GM12878 (cell line): Measurements from ENCODE around the gene SINHCAF. TPM values are rescaled to one million over a fixed set of nuclear protein-coding genes. Genes with fewer than 3 reads are reported as not detected.

Source experiments
- ATAC-seq: fragments of 200-7000 bp; cut with Tn5 transposase; 3 replicates; pipeline ENCODE4 v1.9.1; 2020; ENCODE audit warnings: mild to moderate bottlenecking, moderate library complexity
- BruUV-seq: library from RNA; stranded (reverse); fragments of 400-500 nt; replicated peaks from 2 replicates; lab custom pipeline; 2021; lab: Mats Ljungman, UMichigan
- CTCF ChIA-PET: fragments of 300-600 bp; sonication (Branson Sonifier 250); formaldehyde crosslinking; extraction: SDS; loops from one replicate; lab custom pipeline; 2021; ENCODE audit warnings: inconsistent platforms; lab: Yijun Ruan, JAX
- POLR2A ChIA-PET: fragments of 350-600 bp; formaldehyde crosslinking; extraction: SDS; loops from one replicate; lab custom pipeline; 2021; ENCODE audit warnings: inconsistent platforms; lab: Charles Lee
- RAD21 ChIA-PET: fragments of 300-600 bp; sonication (Branson Sonifier 250); formaldehyde crosslinking; loops from one replicate; lab custom pipeline; 2023; ENCODE audit warnings: antibody characterized with exemption; ENCODE audit not compliant: unreplicated experiment; lab: Charles Lee
- SMC1A ChIA-PET: fragments of 300-600 bp; sonication (Branson Sonifier 250); formaldehyde crosslinking; loops from one replicate; lab custom pipeline; 2023; ENCODE audit not compliant: unreplicated experiment, uncharacterized antibody; lab: Charles Lee
- DNase-seq: peaks from one replicate; pipeline ENCODE4 v3.0.0-alpha.2; 2011; ENCODE audit warnings: low read depth, low spot score
- FAIRE-seq: peaks from 3 replicates; lab custom pipeline; 2011; peaks lifted over from hg19 to GRCh38; lab: Jason Lieb, UNC
- H2AFZ ChIP-seq: 2 replicates; pipeline ENCODE4 v1.6.0; 2011; ENCODE audit warnings: low read depth, low read length, control low read depth; ENCODE audit not compliant: control insufficient read depth
- H3K27ac ChIP-seq: 2 replicates; pipeline ENCODE4 v1.5.1; 2011; ENCODE audit warnings: control low read depth; ENCODE audit not compliant: control insufficient read depth, insufficient read depth
- H3K27me3 ChIP-seq, 2 experiments: replicated peaks in 1 of 2; 2 replicates each; pipeline versions ENCODE4 v1.6.0 to v1.6.1; 2011; ENCODE audit warnings: low read length in 1 of 2; ENCODE audit not compliant: control insufficient read depth in 2 of 2, insufficient read depth in 2 of 2
- H3K36me3 ChIP-seq, 2 experiments: 2 replicates each; pipeline ENCODE4 v1.5.1; 2011; ENCODE audit warnings: low read length in 1 of 2; ENCODE audit not compliant: control insufficient read depth in 2 of 2, insufficient read depth in 2 of 2
- H3K4me1 ChIP-seq: 2 replicates; pipeline ENCODE4 v1.6.1; 2011; ENCODE audit warnings: mild to moderate bottlenecking, low read length, moderate library complexity, mixed read lengths; ENCODE audit not compliant: control insufficient read depth, insufficient read depth
- H3K4me2 ChIP-seq: 2 replicates; pipeline ENCODE4 v1.6.0; 2011; ENCODE audit warnings: control low read depth; ENCODE audit not compliant: control insufficient read depth, insufficient read depth
- H3K4me3 ChIP-seq: fragments of 200-600 bp; sonication (generic); 2 replicates; pipeline ENCODE4 v1.5.1; 2016
- H3K79me2 ChIP-seq: 2 replicates; pipeline ENCODE4 v1.6.0; 2011; ENCODE audit warnings: low read length; ENCODE audit not compliant: control insufficient read depth, insufficient read depth
- H3K9ac ChIP-seq: 2 replicates; pipeline ENCODE4 v1.8.0; 2011; ENCODE audit warnings: low read length, control low read depth, mixed read lengths; ENCODE audit not compliant: control insufficient read depth, insufficient read depth
- H3K9me3 ChIP-seq: replicated peaks from 3 replicates; pipeline ENCODE4 v1.5.1; 2011; ENCODE audit warnings: mild to moderate bottlenecking, low read length; ENCODE audit not compliant: control insufficient read depth, insufficient read depth
- H4K20me1 ChIP-seq: 2 replicates; pipeline ENCODE4 v1.6.0; 2011; ENCODE audit not compliant: control insufficient read depth, insufficient read depth
- ASH2L ChIP-seq: fragments of 300-600, 200-600 bp; sonication (generic); IDR thresholded peaks from 2 replicates; pipeline ENCODE4 v1.6.1; 2017; ENCODE audit warnings: low read depth, mild to moderate bottlenecking, borderline replicate concordance
- EED ChIP-seq: sonication (generic); IDR thresholded peaks from 2 replicates; pipeline ENCODE4 v1.6.1; 2016; ENCODE audit warnings: antibody characterized with exemption, low read depth
- EGR1 ChIP-seq, 2 experiments: IDR thresholded peaks; 1 replicate in 1 of 2; 2 replicates in 1 of 2; pipeline ENCODE4 v1.6.1; 2011 to 2012; ENCODE audit warnings: low read depth in 2 of 2, low read length in 2 of 2, borderline replicate concordance in 1 of 2, mild to moderate bottlenecking in 1 of 2, moderate library complexity in 1 of 2
- ELK1 ChIP-seq: IDR thresholded peaks from 2 replicates; pipeline ENCODE4 v1.6.1; 2012; ENCODE audit warnings: low read depth, low read length, improper control_type of control experiment
- EP300 ChIP-seq, 2 experiments: fragments of 150-350 bp in 1 of 2; IDR thresholded peaks; 2 replicates each; pipeline ENCODE4 v1.6.1; 2011 to 2012; ENCODE audit warnings: low read depth in 2 of 2, low read length in 2 of 2, borderline replicate concordance in 1 of 2, improper control_type of control experiment in 1 of 2, inconsistent platforms in 1 of 2; ENCODE audit not compliant: control insufficient read depth in 1 of 2
- EZH2 ChIP-seq: IDR thresholded peaks from 2 replicates; pipeline ENCODE4 v1.6.1; 2012; ENCODE audit warnings: low read depth, mild to moderate bottlenecking, control low read depth, inconsistent platforms, low read length, borderline replicate concordance; ENCODE audit not compliant: control insufficient read depth
- MEF2B ChIP-seq: fragments of 450-650 bp; IDR thresholded peaks from 2 replicates; pipeline ENCODE4 v1.6.1; 2018; ENCODE audit warnings: mild to moderate bottlenecking, moderate library complexity; ENCODE audit not compliant: partially characterized antibody, poor library complexity, severe bottlenecking
- NFYA ChIP-seq: IDR thresholded peaks from 2 replicates; pipeline ENCODE4 v1.6.1; 2011; ENCODE audit warnings: low read depth, mild to moderate bottlenecking, low read length, improper control_type of control experiment, borderline replicate concordance
- RAD21 ChIP-seq: IDR thresholded peaks from 2 replicates; pipeline ENCODE4 v1.6.1; 2011; ENCODE audit warnings: mild to moderate bottlenecking, low read depth, low read length, moderate library complexity; ENCODE audit not compliant: insufficient read depth
- RELB ChIP-seq: fragments of 450-650 bp; IDR thresholded peaks from 2 replicates; pipeline ENCODE4 v1.6.1; 2017; ENCODE audit warnings: low read depth, mild to moderate bottlenecking, moderate library complexity
- SUZ12 ChIP-seq: fragments of 200-600 bp; sonication (generic); IDR thresholded peaks from one replicate; pipeline ENCODE4 v1.6.1; 2018; ENCODE audit warnings: antibody characterized with exemption, mild to moderate bottlenecking; ENCODE audit not compliant: unreplicated experiment
- TAF1 ChIP-seq: IDR thresholded peaks from 2 replicates; pipeline ENCODE4 v1.6.1; 2011; ENCODE audit warnings: mild to moderate bottlenecking, low read depth, low read length, borderline replicate concordance
- TCF12 ChIP-seq: IDR thresholded peaks from 2 replicates; pipeline ENCODE4 v1.6.1; 2011; ENCODE audit warnings: low read depth, mild to moderate bottlenecking, low read length
- ZNF687 ChIP-seq: fragments of 450-650 bp; IDR thresholded peaks from 2 replicates; pipeline ENCODE4 v1.6.1; 2017; ENCODE audit warnings: mild to moderate bottlenecking, moderate library complexity
- WGBS: methylation state at CpG from one replicate; pipeline ENCODE4 v1.1.6; 2016; ENCODE audit warnings: low lambda C conversion rate; ENCODE audit not compliant: insufficient replicate concordance, insufficient coverage; ENCODE audit errors: missing lambda C conversion rate; 5-methylcytosine and 5-hydroxymethylcytosine counted together
- in situ Hi-C: fragments of 300-500 bp; cut with MboI; formaldehyde crosslinking; loops from 9 replicates; pipeline ENCODE4 v1.14.3; 2018; ENCODE audit warnings: mixed read lengths
- intact Hi-C: fragments of 100-400 bp; cut with micrococcal nuclease; formaldehyde crosslinking; loops from one replicate; pipeline ENCODE4 v1.14.2; 2022; ENCODE audit not compliant: unreplicated experiment
- polyA plus RNA-seq, 11 experiments: library from polyadenylated mRNA; depleted of rRNA in 4 of 11; unstranded in 6 of 11; stranded (reverse) in 5 of 11; fragments of >200 nt; fragmentation: Nextera tagmentation in 4 of 11; fragmentation: Illumina TruSeq in 1 of 11; extraction: Ambion mirVana in 4 of 11; extraction: Trizol in 1 of 11; gene quantifications; 1 replicate in 1 of 11; 2 replicates in 10 of 11; pipeline versions ENCODE4 v1.2.1 to v1.2.3, GENCODE V29; 2011 to 2016; ENCODE audit warnings: inconsistent platforms in 2 of 11, missing spikeins in 2 of 11, low read depth in 1 of 11
- total RNA-seq, 4 experiments: library from RNA; depleted of rRNA in 3 of 4; stranded (reverse); fragments of >200 nt in 3 of 4; fragmentation: Illumina TruSeq in 1 of 4; extraction: Trizol in 1 of 4; gene quantifications; 2 replicates each; pipeline versions ENCODE4 v1.2.1 to v1.2.3, GENCODE V29; 2013 to 2021

Gene SINHCAF
- total and polyA plus RNA-seq, 10 of the 15 experiments (the other 5 are each of a cell fraction or from before 2014, with no cell fraction given), result 60.4 to 156 (median 90.3) TPM

GRCh38 chr12:31325524-31325875 lies 450 bp downstream of the SINHCAF start:
- FAIRE-seq (no peak), DNase-seq (no peak), ATAC-seq (peak; percentile 7)
- H3K27me3 ChIP-seq, result no peaks in the 10 kb centered on the region
- H3K27ac ChIP-seq, result peak overlapping the region; percentile 95
- peak overlapping the region; percentile 66 for H3K4me2 ChIP-seq
- peak overlapping the region; percentile 41 for H2AFZ ChIP-seq
- TF ChIP-seq ZNF687, result peak; percentile 14; the same call in 1 of the 2 replicates
- TF ChIP-seq EP300 (IDR thresholded peaks at IDR 0.05; ENCODE audit: borderline replicate concordance in 1 of 2, control insufficient read depth in 1 of 2, low read depth in 2 of 2, low read length in 2 of 2), result no peak
- no peak for TF ChIP-seq EED
- 0 out of 2 replicates have a peak, but pooled peaks have one; percentile 21 for TF ChIP-seq ASH2L
- TF ChIP-seq TCF12, result no peak
- TF ChIP-seq MEF2B, result no peak
- no peak for TF ChIP-seq NFYA
- TF ChIP-seq ELK1, result no peak
- TF ChIP-seq EGR1 (IDR thresholded peaks at IDR 0.05; ENCODE audit: borderline replicate concordance in 1 of 2, low read depth in 2 of 2, low read length in 2 of 2), result peak in 1 of 2 experiments; percentile 53; a peak in 1 of 3 replicates
- TF ChIP-seq RELB, result no peak
- TF ChIP-seq TAF1, result no peak
- TF ChIP-seq SUZ12, result no peak
- no peak for TF ChIP-seq EZH2
- TF ChIP-seq RAD21, result no peak
- in situ Hi-C loops, result no loop called here
- intact Hi-C loops, result no loop called here
- ChIA-PET POLR2A (interaction anchor here (1.2 to 1.3 kb wide), 2 partner anchors 9 to 11 kb away, joined by 3 to 9 read pairs; no protein-coding TSS in a partner anchor), RAD21 (interaction anchor here (0.6 kb wide), 1 partner anchor 590 kb away, joined by 4 read pairs; no protein-coding TSS in a partner anchor), SMC1A (interaction anchor here (1.3 kb wide), 1 partner anchor 54 kb away, joined by 6 read pairs; no protein-coding TSS in a partner anchor), CTCF (no interaction called here)
- no peaks in the 10 kb centered on the region for H4K20me1 ChIP-seq
- 2% methylated on average over 36 of the region's 36 CpGs for WGBS
- no peaks in the 10 kb centered on the region for H3K9me3 ChIP-seq
- TSS peak; percentile 70 for BruUV-seq
- H3K4me1 ChIP-seq, result no peaks in the 10 kb centered on the region
- peak overlapping the region; percentile 89 for H3K9ac ChIP-seq
- H3K4me3 ChIP-seq, result peak overlapping the region; percentile 92
- no peaks in the 10 kb centered on the region for H3K36me3 ChIP-seq
- H3K79me2 ChIP-seq, result peaks cover 55% of the 10 kb centered on the region
